Activated CD4-positive, alpha-beta T cell treated with anti-CD3 and anti-CD28 coated beads, Interleukin-2, amount 10 ng/mL, durations not matched to agents 7 days and 5 days (primary cell): ENCODE results near the gene OGFOD2. TPM values are rescaled to one million over a fixed set of nuclear protein-coding genes. Genes with fewer than 3 reads are reported as not detected.
A peak's percentile ranks its signal among the peaks of the same experiment; 100 is the strongest.

Experiments used
- CTCF ChIA-PET: fragments of 350-600 bp; sonication (Branson Sonifier 250); formaldehyde crosslinking; loops from one replicate; lab custom pipeline; 2021; ENCODE audit warnings: antibody characterized with exemption; lab: Charles Lee
- POLR2A ChIA-PET: fragments of 350-600 bp; sonication (Branson Sonifier 250); formaldehyde crosslinking; loops from one replicate; lab custom pipeline; 2021; ENCODE audit warnings: antibody characterized with exemption; lab: Charles Lee
- DNase-seq: peaks from one replicate; pipeline ENCODE4 v3.0.0-alpha.2; 2020
- H3K27ac Mint-ChIP-seq: one replicate; pipeline ENCODE4 v1.8.0; 2021; ENCODE audit warnings: mild to moderate bottlenecking, moderate library complexity, mixed read lengths
- H3K27me3 Mint-ChIP-seq: one replicate; pipeline ENCODE4 v1.8.0; 2021; ENCODE audit warnings: mixed read lengths
- H3K36me3 Mint-ChIP-seq: one replicate; pipeline ENCODE4 v1.8.0; 2021; ENCODE audit warnings: low read depth, mixed read lengths
- H3K4me1 Mint-ChIP-seq: one replicate; pipeline ENCODE4 v1.8.0; 2021; ENCODE audit warnings: mixed read lengths
- H3K4me3 Mint-ChIP-seq: one replicate; pipeline ENCODE4 v1.8.0; 2021; ENCODE audit warnings: mild to moderate bottlenecking, moderate library complexity, mixed read lengths
- H3K9me3 Mint-ChIP-seq: one replicate; pipeline ENCODE4 v1.8.0; 2021; ENCODE audit warnings: mixed read lengths
- total RNA-seq, 2 experiments: library from RNA; stranded (reverse); gene quantifications; one replicate each; pipeline ENCODE4 v1.2.3, GENCODE V29; 2021

Gene OGFOD2
- total RNA-seq, 2 experiments from 2014 or later: 25.3 to 25.9 TPM

- H3K27ac Mint-ChIP-seq: peak overlapping the region; percentile 60
Measured at GRCh38 chr12:122988612-122989212, 13.7 kb downstream of the OGFOD2 start.

GRCh38 chr12:122989225-122989839, 14.3 kb downstream of the OGFOD2 start:
- POLR2A ChIA-PET: no interaction called here
- H3K9me3 Mint-ChIP-seq: no peaks in the 10 kb centered on the region
- CTCF ChIA-PET: interaction anchor here (0.8 to 2.1 kb wide), 4 partner anchors 10 to 21 kb away, joined by 3 to 5 read pairs (median 4); partner anchors contain the start of gene OGFOD2
- H3K27ac Mint-ChIP-seq: no peak overlapping the region
- no peak for DNase-seq
- H3K36me3 Mint-ChIP-seq: peaks cover 4% of the 10 kb centered on the region
- no peaks in the 10 kb centered on the region for H3K27me3 Mint-ChIP-seq
- H3K4me1 Mint-ChIP-seq: peaks cover 4% of the 10 kb centered on the region
- no peak overlapping the region for H3K4me3 Mint-ChIP-seq

More at GRCh38 chr12:122988612-122989212, 13.7 kb downstream of the OGFOD2 start:
- Mint-ChIP-seq H3K4me1 (peaks cover 11% of the 10 kb centered on the region), H3K36me3 (peaks cover 5% of the 10 kb centered on the region), H3K27me3 (no peaks in the 10 kb centered on the region), H3K9me3 (no peaks in the 10 kb centered on the region), H3K4me3 (no peak overlapping the region)
- DNase-seq: no peak
- CTCF ChIA-PET: interaction anchor here (1.2 to 2.1 kb wide), 3 partner anchors 9 to 14 kb away, joined by 3 to 5 read pairs (median 4); partner anchors contain the start of gene OGFOD2
- POLR2A ChIA-PET: no interaction called here

GRCh38 chr12:122989874-122990419, 14.9 kb downstream of the OGFOD2 start:
- Mint-ChIP-seq H3K36me3 (peaks cover 3% of the 10 kb centered on the region), H3K27ac (no peak overlapping the region), H3K9me3 (no peaks in the 10 kb centered on the region), H3K27me3 (no peaks in the 10 kb centered on the region), H3K4me1 (no peaks in the 10 kb centered on the region), H3K4me3 (no peak overlapping the region)
- CTCF ChIA-PET: interaction anchor here (0.5 to 2.1 kb wide), 7 partner anchors 8 to 295 kb away, joined by 3 to 6 read pairs (median 4); partner anchors contain the start of gene OGFOD2
- POLR2A ChIA-PET: no interaction called here
- DNase-seq: no peak

- no peak overlapping the region for H3K4me3 Mint-ChIP-seq
- H3K9me3 Mint-ChIP-seq: no peaks in the 10 kb centered on the region
Measured at GRCh38 chr12:122990561-122990960, 15.5 kb downstream of the OGFOD2 start.

GRCh38 chr12:122990961-122991622, 16.0 kb downstream of the OGFOD2 start:
- H3K4me3 Mint-ChIP-seq: no peak overlapping the region
- DNase-seq: no peak
- H3K4me1 Mint-ChIP-seq: no peaks in the 10 kb centered on the region
- H3K27ac Mint-ChIP-seq: no peak overlapping the region
- H3K36me3 Mint-ChIP-seq: peaks cover 3% of the 10 kb centered on the region
- ChIA-PET CTCF (interaction anchor here (1.1 to 1.8 kb wide), 3 partner anchors 9 to 78 kb away, joined by 3 to 6 read pairs (median 4); no protein-coding TSS in a partner anchor), POLR2A (no interaction called here)
- H3K27me3 Mint-ChIP-seq: no peaks in the 10 kb centered on the region
- no peaks in the 10 kb centered on the region for H3K9me3 Mint-ChIP-seq

More at GRCh38 chr12:122990561-122990960, 15.5 kb downstream of the OGFOD2 start:
- Mint-ChIP-seq H3K27ac (no peak overlapping the region), H3K36me3 (peaks cover 3% of the 10 kb centered on the region), H3K27me3 (no peaks in the 10 kb centered on the region), H3K4me1 (no peaks in the 10 kb centered on the region)
- no peak for DNase-seq
- POLR2A ChIA-PET: no interaction called here
- CTCF ChIA-PET: interaction anchor here (0.8 to 2.1 kb wide), 5 partner anchors 9 to 79 kb away, joined by 3 to 6 read pairs (median 4); partner anchors contain the start of gene OGFOD2

GRCh38 chr12:122991623-122992275, 16.7 kb downstream of the OGFOD2 start:
- Mint-ChIP-seq H3K4me3 (no peak overlapping the region), H3K27me3 (no peaks in the 10 kb centered on the region), H3K36me3 (no peaks in the 10 kb centered on the region), H3K4me1 (no peaks in the 10 kb centered on the region), H3K27ac (no peak overlapping the region), H3K9me3 (no peaks in the 10 kb centered on the region)
- POLR2A ChIA-PET: interaction anchor here (0.6 kb wide), 1 partner anchor 298 kb away, joined by 3 read pairs; no protein-coding TSS in a partner anchor
- no peak for DNase-seq
- CTCF ChIA-PET: interaction anchor here (1.1 to 1.8 kb wide), 2 partner anchors 10 kb away, joined by 4 to 6 read pairs; no protein-coding TSS in a partner anchor

GRCh38 chr12:122992386-122992785, 17.3 kb downstream of the OGFOD2 start:
- no peaks in the 10 kb centered on the region for H3K27me3 Mint-ChIP-seq
- DNase-seq: no peak
- no peak overlapping the region for H3K4me3 Mint-ChIP-seq
- ChIA-PET CTCF (no interaction called here), POLR2A (interaction anchor here (0.6 kb wide), 1 partner anchor 299 kb away, joined by 3 read pairs; no protein-coding TSS in a partner anchor)
- no peak overlapping the region for H3K27ac Mint-ChIP-seq
- no peaks in the 10 kb centered on the region for H3K4me1 Mint-ChIP-seq
- H3K9me3 Mint-ChIP-seq: no peaks in the 10 kb centered on the region
- H3K36me3 Mint-ChIP-seq: no peaks in the 10 kb centered on the region

GRCh38 chr12:122994140-122994675, 19.2 kb downstream of the OGFOD2 start:
- Mint-ChIP-seq H3K36me3 (no peaks in the 10 kb centered on the region), H3K9me3 (no peaks in the 10 kb centered on the region), H3K27ac (no peak overlapping the region), H3K4me3 (no peak overlapping the region), H3K4me1 (no peaks in the 10 kb centered on the region), H3K27me3 (no peaks in the 10 kb centered on the region)
- CTCF ChIA-PET: interaction anchor here (0.6 kb wide), 1 partner anchor 466 kb away, joined by 4 read pairs; no protein-coding TSS in a partner anchor
- DNase-seq: no peak
- POLR2A ChIA-PET: no interaction called here

- no peaks in the 10 kb centered on the region for H3K27me3 Mint-ChIP-seq
- ChIA-PET CTCF (interaction anchor here (0.6 kb wide), 1 partner anchor 43 kb away, joined by 3 read pairs; no protein-coding TSS in a partner anchor), POLR2A (no interaction called here)
- H3K4me1 Mint-ChIP-seq: no peaks in the 10 kb centered on the region
- no peak for DNase-seq
- H3K4me3 Mint-ChIP-seq: no peak overlapping the region
- no peaks in the 10 kb centered on the region for H3K9me3 Mint-ChIP-seq
- H3K27ac Mint-ChIP-seq: no peak overlapping the region
- H3K36me3 Mint-ChIP-seq: no peaks in the 10 kb centered on the region
Measured at GRCh38 chr12:122994781-122995502, 19.9 kb downstream of the OGFOD2 start.

GRCh38 chr12:122995503-122996187, 20.6 kb downstream of the OGFOD2 start:
- Mint-ChIP-seq H3K27me3 (no peaks in the 10 kb centered on the region), H3K27ac (peak overlapping the region; percentile 25), H3K4me3 (no peak overlapping the region), H3K4me1 (no peaks in the 10 kb centered on the region), H3K9me3 (no peaks in the 10 kb centered on the region), H3K36me3 (no peaks in the 10 kb centered on the region)
- POLR2A ChIA-PET: no interaction called here
- CTCF ChIA-PET: interaction anchor here (0.6 kb wide), 3 partner anchors 42 to 593 kb away, joined by 3 to 4 read pairs (median 4); no protein-coding TSS in a partner anchor
- no peak for DNase-seq

- no peaks in the 10 kb centered on the region for H3K36me3 Mint-ChIP-seq
- no peak overlapping the region for H3K4me3 Mint-ChIP-seq
- no peaks in the 10 kb centered on the region for H3K9me3 Mint-ChIP-seq
- CTCF ChIA-PET: interaction anchor here (0.6 kb wide), 1 partner anchor 591 kb away, joined by 4 read pairs; no protein-coding TSS in a partner anchor
- no peaks in the 10 kb centered on the region for H3K27me3 Mint-ChIP-seq
- no peak for DNase-seq
- POLR2A ChIA-PET: no interaction called here
- no peak overlapping the region for H3K27ac Mint-ChIP-seq
- no peaks in the 10 kb centered on the region for H3K4me1 Mint-ChIP-seq
Measured at GRCh38 chr12:122996188-122996601, 21.2 kb downstream of the OGFOD2 start.
